NCI-H2227 (cell line): ENCODE results near the gene CEBPZOS.

Experiments used
- DNase-seq: peaks from one replicate; lab custom pipeline; 2025; ENCODE audit not compliant: unreplicated experiment; lab: John Stamatoyannopoulos, UW

CEBPZOS gene

GRCh38 chr2:37196320-37197195 is at the start of gene CEBPZOS:
Gene CEBPZOS, plus strand, starts transcription at chr2:37196496. Its CDS starts 3,209 bp downstream, at chr2:37199705.
- peak; percentile 83 for DNase-seq

GRCh38 chr2:37148325-37148724 is 48.0 kb upstream of the CEBPZOS start:
- no peak for DNase-seq

GRCh38 chr2:37149626-37150322 is 46.5 kb upstream of the CEBPZOS start:
- no peak for DNase-seq

DNA sequence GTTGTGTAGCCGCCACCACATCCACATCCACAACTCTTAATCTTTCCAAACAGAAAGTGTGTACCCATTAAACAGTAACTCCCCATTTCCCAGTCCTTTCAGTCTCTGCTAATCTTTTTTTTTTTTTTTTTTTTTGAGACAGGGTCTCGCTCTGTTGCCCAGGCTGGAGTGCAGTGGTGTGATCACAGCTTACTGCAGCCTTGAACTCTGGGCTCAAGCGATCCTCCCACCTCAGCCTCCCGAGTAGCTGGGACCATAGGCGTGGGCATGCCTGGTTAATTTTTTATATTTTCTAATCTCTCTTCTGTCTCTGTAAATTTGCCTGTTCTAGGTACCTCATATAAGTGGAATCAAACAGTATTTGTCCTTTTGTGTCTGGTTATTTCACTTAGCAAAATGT is 43.1 kb upstream of the CEBPZOS start:
- no peak for DNase-seq

DNA sequence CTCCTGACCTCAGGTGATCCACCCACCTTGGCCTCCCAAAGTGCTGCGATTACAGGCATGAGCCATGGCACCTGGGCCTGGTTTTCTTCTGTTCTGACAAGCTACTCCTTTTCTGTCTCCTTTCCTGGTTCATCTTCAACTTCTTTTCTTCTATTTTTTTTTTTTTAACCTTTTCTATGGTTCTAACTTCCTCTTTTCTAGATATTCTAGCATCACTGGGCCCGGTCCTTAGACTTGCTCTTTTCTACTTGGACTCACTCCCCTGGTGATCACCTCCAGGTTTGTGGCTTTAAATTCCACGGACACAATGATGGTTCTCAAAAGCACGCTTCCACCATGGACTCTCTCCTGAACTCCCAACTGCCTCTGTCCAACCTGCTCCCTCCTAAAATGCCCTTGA is 41.5 kb upstream of the CEBPZOS start:
- DNase-seq, result no peak

- peak; percentile 62 for DNase-seq
Measured at GRCh38 chr2:37156071-37156856, 40.0 kb upstream of the CEBPZOS start.

DNA sequence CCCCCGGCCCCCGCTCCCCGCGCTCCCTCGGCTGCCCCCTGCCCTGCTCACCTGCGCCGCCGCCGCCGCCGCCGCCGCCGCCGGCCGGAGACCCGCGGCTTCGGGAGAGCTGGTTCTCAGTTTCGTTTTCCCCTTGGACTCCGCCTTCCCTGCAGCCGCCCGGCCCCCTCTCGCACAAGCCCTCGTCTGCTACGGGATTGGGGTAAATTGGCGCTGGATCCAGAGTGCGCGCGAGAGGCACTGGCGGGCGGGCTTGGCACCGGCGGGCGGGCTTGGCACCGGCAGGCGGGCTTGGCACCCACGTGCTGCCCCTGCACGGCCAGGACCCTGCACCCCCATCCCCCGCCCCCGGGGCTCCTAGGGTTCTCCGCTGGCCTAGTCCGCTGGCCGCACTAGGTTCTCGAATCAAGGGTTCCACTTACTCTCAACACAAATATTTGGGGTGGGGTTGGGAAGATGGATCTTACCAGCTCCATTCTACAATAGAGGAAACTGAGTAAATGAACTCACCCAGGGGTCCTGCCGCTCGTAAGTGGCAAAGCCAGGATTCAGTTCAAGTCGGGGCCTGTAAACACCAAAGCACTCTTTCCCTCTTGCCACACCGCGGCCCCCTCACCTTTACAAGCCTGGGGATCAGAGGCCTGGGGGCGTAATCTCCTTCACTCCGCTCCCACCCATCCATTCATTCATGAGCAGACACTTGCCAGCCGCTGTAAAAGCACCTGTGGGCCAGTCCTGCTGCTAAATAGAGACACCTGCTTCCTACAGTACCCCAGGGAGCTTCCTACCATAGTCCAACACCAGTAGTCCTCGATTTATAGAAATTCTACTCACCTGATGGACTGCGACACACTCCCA is 39.2 kb upstream of the CEBPZOS start, which contains the start of gene EIF2AK2:
Gene EIF2AK2, minus strand, starts transcription at position 124 of the 858 bp plus-strand sequence. CDS start 9,174 bp downstream, outside the sequence.
- peak; percentile 91 for DNase-seq

GRCh38 chr2:37164757-37165156 is 31.5 kb upstream of the CEBPZOS start:
- DNase-seq, result no peak

DNA sequence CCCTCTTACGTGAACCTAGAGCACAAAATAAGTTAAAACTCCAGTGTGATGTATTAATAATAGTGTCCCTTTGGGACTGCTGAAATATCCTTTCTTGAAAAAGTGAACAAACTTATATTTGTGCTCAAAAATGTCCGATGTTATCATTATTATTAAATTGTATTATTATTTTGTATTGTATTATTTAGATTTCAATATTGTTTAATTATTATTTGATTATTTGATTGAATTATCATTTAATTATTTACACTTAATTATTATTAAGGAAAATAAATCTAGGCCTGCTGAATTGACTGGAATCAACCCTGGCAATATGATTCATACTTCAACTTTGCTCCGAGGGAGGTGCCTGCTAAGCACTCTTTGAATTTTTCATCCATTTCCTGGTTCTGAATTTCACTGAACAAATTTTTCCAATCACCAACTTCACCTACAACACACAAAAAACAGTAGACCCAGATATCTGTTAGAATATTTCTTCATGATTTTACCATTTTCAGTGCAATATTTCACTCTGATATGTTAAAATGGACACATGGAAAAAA is 28.6 kb upstream of the CEBPZOS start:
- DNase-seq, result no peak

- peak; percentile 40 for DNase-seq
Measured at GRCh38 chr2:37168217-37168981, 27.9 kb upstream of the CEBPZOS start.

DNA sequence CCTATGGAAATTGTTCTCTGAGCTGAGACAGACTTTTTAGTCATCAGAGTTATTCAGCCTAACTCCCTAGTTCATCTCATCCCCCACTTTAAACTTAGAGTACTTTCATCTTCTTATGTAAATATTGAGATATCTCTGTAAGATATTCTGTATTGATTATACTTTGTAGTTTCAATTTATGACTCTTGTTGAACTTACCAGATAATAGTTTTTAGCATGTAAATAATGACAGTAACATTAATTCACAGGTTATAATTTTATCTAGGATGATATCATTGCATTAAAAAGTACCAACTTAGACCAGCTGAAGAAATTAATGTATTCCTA is 24.7 kb upstream of the CEBPZOS start:
- no peak for DNase-seq

DNA sequence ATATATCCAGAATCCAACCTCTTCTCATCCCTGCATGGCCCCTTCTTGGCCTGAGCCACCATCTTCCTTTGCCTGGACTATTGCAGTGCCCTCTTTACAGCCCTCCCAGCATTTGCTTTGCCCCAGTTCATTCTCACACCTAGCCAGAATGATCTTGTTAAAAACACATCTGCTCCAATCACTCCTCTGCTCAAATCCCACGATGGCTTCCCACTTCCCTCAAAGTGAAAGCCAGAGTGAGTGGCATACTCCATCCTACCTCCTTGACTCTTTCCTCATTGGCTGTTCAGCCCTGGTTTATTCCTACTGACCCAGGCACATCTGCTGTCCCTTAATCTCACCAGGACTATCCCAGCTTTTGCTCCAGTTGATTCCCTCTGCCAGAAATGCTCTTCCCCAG is 22.6 kb upstream of the CEBPZOS start:
- no peak for DNase-seq

DNA sequence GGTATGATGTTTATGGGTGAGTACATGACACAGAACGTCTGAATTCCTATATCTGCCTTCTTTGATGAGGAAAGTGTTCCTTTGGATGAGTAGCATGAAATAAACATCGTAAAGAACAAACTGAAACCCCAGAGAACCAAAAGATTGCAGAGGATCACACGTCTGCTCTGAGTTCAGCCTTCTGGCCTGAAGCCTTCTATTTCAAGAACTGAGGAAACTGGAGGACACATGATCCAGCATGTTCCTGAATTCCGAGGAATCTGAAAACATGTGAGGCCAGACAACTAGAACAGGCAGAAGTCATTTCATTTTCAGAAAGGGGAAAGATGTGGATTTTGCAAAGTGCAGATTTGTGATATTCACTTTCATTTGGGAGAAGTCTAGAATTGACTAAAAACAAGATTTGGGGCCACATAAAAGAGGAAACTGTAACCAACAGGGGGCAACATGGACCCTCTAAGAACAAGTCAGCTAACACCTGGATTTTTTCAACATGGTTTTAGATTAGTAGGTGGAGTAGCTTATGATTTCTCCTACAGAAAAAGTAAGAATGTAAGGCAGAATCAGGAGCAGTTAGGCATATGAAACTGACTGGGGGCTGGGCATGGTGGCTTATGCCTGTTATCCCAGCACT is 16.2 kb upstream of the CEBPZOS start:
- DNase-seq, result no peak

- DNase-seq, result no peak
Measured at GRCh38 chr2:37180640-37181039, 15.7 kb upstream of the CEBPZOS start.

DNA sequence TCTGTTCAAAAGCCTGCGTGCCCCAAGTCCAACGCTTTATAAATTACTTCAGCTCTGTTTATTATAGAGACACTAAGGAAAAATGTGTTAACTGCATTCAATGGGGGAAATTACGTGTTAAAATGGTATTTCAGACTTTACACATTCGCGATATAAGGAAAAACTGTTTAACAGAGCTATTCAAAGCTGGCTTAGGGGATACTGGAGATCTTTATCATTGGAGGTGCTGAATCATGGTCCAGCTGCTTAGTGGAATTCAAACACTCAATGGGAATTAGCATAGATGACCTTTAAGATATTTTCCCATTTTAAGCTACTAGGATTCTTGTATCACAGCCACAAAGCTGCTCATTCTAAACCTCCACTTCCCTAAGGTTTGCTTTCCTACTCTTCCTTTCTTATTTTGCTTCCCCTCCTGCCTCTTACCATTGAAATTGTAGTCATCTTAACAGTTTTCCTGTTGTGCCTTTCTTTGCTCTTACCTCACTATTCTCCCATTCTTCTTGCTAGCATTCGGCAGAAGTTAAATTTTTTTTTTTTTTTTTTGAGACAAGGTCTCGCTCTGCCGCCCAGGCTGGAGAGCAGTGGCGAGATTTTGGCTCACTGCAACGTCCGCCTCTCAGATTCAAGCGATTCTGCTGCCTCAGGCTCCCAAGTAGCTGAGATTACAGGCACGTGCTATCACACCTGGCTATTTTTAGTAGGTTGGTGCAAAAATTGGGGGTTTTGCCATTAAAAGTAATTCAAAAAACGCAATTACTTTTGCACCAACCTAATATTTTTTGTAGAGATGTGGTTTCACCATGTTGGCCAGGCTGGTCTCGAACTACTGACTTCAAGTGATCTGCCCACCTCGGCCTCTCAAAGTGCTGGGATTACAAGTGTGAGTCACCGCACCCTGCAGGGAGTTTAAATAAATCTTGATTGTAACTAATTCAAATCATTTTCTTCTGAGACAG is 14.3 kb upstream of the CEBPZOS start:
- no peak for DNase-seq

GRCh38 chr2:37188570-37188969 is 7.7 kb upstream of the CEBPZOS start, which contains the start of gene SULT6B1:
Gene SULT6B1, minus strand, starts transcription at chr2:37188670. Its CDS starts 30 bp downstream, at chr2:37188640.
- DNase-seq, result no peak

GRCh38 chr2:37189452-37190153 is 6.7 kb upstream of the CEBPZOS start:
- peak; percentile 26 for DNase-seq
